HUDEP-2 (cell line): Measurements from ENCODE around the gene PRPF40A.
A peak's percentile ranks its signal among the peaks of the same experiment; 100 is the strongest.

Experiments
- DNase-seq, 76 experiments: peaks; one replicate each; lab custom pipeline; 2025; ENCODE audit not compliant: unreplicated experiment in 76 of 76; lab: John Stamatoyannopoulos, UW

The PRPF40A gene

DNA sequence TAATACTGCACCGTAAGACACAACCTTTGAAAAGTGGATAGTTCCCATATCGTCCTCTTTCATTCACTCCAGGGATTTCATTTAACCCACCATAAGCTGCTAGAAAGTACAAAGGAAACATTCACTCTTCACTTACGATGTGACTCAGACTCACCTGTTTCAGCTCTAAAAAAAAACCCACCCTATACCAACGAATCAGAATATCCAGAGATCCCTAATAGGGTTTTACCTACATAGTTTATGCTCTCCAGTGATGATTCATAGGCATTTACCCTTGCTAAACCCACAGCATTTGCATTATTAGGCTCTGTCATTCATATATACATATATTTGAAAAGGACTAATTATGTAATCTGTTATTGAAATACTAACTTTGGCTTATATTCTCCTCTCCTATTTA, 60.2 kb downstream of the PRPF40A start:
- no peak for DNase-seq

DNA sequence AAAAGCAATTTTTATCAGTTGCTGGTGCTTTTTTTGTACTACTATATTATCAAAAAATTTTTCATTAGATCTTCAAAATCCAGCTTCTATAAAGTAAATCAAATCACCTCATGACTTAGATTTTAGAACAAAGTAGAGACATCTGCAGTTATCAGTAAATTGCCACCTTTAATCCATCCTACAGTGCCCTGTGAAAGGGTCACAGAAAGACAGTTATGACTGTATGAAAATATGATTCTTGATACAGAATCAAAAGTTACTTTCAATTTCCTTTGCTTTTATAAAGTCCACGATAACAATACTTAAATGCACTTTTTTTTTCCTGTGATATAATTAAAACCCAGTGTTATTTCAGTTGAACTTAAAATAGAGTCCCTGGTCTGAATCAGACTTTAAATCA, 61.4 kb downstream of the PRPF40A start:
- DNase-seq, result no peak

DNA sequence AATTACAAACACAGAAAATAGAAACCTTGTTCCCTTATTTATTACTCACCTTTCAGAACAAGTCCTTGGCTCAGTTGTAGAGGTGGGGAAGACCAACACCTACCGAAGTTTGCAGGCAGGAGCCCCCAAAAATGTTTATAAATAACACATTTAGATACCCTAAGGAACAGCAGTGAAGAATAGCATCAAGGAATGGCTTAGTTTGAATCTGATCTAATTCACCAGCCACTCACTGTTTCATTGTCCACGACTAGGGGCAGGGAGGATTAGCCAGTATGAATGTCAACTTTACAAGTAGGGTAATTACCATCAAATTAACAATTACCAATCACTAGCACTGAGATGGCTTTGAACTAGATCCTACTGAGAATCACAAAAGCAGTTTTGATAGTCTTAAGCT, 65.4 kb downstream of the PRPF40A start:
- DNase-seq, result no peak

DNA sequence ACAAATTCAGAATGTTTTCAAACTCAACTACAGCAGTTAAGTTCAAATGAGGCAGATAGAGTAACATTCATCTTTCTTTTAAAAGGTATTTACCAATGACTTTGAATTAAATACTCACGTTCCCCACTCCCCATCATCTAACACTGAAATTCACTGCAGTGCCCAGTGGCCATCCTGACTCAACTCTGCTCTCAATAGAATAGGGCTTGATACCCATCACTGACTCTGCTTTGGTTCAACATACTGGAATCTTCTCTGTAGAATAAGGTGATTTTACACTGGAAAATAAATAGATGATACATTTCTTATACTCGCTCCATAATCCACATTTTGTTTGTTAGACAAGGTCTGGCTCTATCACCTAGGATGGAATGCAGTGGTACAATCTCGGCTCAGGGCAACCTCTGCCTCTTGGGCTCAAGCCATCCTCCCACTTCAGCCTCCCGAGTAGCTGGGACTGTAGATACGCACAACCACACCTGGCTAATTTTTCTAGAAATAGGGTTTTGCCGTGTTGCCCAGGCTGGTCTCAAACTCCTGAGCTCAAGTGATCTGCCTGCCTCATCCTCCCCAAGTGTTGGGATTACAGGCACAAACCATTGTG, 66.4 kb downstream of the PRPF40A start:
- no peak for DNase-seq

DNA sequence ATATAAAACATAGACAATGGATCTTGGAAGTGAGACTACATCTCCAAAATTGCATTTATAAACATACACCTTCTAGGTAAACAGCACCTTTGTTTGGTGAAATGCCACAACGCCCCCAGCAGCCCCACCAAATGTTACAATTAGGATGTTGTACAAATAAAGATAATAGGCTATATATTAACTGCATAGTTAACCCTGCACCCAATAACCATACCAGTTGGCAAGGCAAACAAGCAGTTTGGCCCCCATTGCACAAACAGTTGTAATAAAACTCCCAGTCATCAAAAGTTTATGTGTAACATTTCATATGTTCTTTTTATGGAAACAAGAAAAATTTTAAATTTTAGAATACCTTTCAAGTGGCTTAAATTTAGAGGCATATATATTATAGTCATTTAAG, 67.3 kb downstream of the PRPF40A start:
- no peak for DNase-seq

DNA sequence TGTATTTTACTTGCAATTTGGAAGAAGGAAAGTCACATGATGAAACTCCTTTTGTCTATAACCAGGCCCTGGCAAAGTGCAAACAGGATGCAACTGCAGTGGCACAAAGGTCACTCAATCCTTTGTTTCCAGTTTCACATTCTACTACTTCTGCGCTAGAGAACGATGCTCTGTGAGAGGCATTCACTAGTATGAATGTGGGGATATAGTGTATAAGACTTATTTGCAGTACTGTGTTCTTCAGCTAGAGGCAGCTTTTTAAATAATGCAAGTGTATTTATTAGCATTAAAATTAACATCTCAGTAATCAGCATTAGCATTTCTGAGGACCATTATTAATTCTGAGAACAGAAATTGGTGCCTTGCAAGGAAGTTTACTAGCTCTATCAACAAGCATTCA, 68.9 kb downstream of the PRPF40A start:
- DNase-seq, result no peak

DNA sequence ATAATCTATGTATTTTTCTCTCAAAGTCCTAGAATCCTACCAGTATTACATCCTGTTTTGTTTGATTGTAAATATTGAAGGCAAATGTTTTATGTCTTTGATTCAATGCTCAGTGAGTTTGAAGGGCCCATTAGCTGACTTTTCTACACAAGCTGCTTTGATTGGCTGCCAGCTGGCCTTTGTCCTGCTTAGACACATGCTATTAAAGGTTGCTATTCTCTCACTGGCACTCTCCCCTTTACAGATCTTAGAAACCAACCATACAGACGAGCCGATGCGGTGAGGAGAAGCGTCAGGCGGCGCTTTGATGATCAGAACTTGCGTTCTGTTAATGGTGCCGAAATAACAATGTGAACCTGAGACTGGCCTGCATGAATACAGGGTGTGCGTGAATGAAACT, 69.7 kb downstream of the PRPF40A start:
- DNase-seq, result no peak

DNA sequence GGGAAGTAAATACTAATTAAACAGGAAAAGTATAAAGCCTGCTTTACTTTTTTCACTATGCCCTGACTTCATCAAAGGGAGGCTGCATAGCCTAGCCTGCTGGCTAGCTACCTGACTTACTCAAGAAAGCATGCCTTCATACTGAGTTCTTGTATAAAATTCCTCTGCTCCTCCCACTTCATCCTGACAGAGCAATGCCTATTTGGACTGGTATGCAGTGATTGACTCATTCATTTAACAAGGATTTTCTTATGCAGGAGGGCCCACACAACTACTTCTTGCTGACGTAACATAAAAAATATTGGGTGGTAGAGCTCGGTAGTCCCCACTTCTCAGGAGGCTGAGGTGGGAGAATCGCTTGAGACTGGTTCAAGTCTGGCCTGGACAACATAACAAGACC, 70.5 kb downstream of the PRPF40A start:
- DNase-seq, result no peak

DNA sequence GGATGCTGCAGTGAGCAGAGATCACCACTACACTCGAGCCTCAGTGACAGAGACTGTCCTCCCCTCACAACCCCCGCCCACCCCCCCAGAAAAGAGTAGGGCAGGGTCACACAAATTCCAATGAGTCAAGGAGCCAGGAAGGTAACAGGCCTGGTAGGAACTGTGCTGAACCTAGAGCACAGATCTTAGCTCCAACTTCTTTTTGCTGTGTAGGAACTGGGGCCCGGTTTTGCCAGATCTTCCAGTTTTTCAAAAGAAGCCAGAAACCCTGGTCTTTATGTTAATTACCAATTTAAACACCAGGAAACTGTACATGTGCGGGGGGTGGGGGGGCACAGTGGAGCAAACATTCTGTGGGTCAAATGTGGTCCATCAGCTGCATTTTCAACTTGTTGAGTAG, 71.0 kb downstream of the PRPF40A start:
- DNase-seq, result no peak

DNA sequence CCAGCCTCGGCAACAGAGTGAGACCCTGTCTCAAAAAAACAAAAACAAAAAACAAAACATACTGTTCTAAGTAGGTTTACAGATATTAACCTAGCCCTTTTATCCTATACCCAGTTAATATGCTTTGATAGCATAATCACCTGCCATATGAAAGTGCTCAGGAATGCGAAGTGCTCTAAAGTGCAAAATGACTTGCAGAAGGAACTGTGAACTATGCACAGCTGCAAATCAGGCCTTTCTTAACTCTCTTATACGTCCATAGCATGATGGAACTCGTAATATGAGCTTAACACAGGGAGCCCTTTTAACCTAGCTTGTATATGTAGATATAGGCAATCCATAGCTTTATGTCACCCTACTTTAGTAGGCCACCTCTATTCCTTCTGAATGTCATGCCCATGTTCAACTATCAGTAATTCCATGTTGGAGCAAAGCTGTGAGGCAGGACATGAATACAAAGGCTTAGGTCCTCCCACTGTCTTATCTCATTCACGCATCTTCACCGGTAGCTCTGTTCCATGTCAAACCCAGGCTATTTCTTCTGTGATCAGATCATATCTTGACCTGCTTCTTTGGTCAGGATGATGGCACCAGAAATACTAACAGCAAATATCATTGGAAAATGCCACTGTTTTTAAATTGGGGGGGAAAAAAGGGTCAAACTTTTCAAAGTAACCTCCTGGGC, 72.9 kb downstream of the PRPF40A start:
- no peak for DNase-seq

DNA sequence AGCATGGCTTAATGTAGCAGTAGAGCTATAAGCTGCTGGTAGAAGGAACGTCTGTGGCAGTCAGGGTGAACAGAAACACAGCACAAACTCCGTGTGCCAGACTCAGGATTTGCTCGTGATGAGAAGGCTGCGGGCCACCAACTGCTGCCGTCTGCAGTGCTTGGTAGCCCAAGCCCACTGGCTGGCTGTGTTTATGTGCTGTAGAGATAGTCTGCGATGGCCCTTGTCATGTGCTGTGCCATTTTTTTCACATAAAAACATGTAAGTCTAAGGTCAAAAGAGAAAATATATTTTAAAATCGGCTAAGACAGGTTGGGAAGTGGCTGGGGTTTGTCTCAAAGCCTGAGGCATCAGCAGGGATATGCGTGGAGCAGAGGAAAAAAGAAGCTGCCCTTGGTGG, 78.7 kb downstream of the PRPF40A start:
- no peak for DNase-seq

DNA sequence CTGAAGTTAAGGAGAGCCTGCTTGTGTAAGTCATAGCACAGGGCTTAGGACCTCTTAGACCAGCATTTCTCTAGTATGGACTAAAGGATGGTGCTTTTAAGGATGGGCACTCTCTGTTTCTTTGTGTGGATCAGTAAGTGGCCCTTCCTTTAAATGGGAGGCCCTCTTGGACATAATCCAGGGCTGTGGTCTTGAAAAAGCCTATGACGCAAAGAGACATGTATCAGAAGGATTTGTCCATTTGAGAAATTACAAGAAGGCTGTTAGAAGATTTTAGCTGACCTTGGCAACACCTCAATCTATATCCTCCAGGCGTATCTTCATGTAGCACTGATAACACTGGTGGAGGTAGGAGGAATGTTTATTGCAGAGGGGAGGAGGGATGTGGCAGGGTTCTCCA, 79.2 kb downstream of the PRPF40A start:
- DNase-seq, result no peak

DNA sequence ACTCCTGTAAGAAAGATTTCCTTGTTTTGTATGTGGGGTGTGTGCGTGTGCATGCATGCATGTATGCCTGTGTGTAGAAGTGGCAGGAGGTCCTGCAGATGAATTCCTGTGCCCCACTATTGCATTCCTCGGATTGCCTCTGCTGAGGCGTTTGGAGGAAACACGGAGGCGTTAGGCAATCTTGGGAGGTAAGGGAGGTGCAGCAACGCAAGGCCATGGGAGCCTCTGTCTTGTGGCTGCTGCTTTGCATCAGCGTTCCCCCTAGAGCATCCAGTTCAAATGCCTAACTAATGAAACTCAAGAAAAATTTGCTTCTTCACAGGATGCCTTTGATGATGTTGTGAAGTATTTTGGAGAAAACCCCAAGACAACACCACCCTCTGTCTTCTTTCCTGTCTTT, 80.0 kb downstream of the PRPF40A start:
- DNase-seq, result no peak

DNA sequence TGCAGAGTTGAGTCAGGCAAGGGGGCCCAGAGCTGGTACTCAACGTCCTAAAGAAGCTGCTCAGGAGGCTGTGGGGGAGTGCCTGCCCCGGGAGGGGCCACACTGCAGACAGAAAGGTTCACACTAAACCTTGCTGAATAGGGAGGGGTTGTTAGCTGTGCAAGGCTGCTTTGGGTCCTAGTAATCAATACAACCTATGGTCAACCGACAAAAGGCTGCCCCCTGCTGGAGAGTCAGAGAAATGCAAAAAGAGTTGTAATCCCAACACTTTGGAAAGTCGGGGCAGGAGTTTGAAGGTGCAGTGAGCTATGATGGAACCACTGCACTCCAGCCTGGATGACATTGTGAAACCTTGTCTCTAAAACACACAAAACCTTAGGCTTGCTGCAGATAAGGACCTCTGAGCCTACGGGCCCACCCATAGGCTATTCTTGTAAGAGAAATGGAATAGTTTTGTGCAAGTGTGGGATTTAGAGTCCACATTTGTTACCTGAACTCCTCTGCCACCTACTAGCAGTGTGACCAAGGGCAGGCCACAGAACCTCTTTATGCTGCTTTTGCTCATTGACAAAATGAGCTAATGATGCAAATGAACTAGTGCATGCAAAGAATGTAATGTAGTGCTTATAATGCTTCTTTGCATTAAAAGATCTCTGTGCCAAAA, 81.5 kb downstream of the PRPF40A start:
- peak in 56 of 76 experiments; percentile 2 to 65 (median 37) for DNase-seq

DNA sequence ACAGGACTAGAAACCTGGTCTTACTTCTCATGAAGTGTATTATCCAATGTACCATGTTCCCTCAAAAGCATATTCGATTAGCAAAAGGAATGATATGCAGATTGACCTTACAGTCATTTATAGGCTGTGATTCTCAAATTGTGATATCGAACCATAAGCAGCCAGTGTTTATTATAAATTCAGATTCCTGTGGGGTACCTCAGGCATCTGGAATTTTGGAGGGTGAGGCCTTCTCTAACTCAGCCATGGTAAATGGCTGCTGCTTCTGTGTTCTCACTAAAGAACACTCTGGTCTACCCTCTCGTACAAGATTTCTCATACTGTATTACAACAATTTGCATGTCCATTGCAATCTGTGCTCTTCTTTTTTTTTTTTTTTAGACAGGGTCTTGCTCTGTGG, 84.5 kb downstream of the PRPF40A start:
- no peak for DNase-seq

DNA sequence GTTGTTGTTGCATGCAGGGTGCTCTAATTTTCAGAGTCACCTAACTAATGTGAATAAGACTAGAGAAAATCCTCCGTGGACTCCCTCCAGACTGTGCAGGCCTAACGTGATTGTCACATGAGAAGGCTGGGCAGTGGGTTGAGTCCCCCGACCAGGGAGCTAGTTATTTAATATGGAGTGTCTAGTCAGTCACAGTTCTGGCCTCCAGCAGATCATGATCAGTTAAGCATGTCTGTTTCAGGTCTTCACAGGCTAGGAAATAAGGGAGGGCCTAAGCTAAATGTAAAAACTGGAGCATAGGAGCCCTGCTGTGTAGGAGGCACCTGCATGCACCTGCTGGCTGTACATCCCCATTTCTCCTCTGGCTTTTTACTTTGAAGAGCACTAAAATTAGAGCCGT, 86.8 kb downstream of the PRPF40A start:
- no peak for DNase-seq

DNA sequence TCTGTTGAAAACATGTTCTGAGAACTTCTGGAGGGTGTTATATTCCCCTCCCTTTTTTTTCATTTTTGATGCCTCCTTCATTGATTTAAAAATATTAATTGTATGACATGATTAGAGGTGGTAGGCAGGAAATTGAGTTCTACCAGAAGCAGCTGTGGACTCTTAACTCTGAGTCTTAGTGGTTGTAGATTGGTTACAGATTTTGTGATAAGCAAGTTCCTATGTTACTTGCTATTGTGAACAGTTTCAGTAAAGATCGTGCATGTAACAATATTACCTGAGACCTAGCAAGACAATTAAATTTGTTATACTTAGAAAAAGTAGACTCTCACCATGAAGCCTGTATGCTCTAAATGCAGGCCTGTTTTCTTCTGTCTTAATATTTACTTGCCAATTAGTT, 88.1 kb downstream of the PRPF40A start:
- no peak for DNase-seq

DNA sequence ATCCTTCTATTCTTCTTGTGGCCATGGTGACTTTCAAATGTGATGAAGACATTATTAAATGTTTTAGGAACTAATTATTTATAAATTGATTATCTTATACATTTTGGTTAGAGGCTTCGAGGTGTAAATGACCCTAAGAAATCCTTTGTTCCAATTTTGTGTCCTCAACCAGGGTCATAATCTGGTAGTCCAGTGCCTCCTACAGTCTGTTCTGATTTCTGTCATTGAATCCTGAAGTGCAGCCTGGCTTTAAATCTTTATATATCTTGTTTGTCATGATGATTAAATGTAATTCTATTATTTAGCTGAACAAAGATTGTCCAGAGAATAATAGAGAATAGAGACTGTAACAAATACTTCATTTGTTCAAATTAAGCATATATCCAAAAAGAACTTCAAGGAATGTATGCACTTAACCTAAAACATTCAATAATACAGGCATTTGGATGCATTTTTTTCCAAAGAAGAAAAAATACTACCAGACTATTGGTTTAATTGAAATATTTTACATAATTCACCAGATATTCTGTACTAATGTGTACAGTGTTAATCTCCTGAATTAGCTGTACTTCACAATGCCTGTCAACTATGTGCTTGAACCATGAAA, 89.8 kb downstream of the PRPF40A start:
- DNase-seq, result peak in 14 of 76 experiments; percentile 8 to 36 (median 28)

DNA sequence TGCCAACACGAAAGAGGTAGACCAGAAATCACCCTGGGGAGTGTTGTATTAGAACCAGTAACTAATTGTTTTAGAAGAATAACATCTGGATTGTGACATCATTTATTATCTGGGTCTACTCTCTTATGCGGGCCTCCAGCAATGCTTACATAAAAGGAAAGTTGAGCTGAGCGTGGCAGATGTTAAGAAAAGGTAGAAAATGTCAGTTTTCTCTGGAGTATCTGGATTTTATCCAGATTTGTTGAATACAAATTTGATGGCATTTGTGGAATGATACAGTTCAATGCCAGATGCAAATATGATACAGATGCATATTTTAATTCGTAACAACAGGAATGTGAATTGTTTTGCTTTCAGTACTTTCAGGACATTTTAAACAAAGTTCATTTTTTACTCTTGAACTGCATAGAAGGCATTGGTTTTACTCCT, 90.3 kb downstream of the PRPF40A start:
- no peak for DNase-seq

DNA sequence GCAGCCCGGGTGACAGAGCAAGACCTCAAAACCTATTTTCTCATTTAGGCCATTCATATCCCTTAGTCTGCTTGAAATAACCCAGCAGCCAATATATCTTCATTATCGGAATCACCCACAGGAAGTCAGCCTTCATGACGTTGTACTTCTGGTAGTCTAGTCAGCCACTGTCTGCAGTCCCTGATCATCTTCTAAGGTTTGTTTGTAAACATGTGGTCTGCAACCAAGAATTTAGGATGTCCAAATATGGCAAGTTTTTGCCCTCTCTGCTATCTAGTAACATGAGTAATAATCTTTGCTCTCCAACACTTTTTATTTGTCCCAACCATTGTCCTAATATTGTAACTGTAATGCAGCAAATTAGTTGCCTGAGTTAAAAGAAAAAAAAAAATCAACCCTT, 92.5 kb downstream of the PRPF40A start:
- DNase-seq, result no peak

DNA sequence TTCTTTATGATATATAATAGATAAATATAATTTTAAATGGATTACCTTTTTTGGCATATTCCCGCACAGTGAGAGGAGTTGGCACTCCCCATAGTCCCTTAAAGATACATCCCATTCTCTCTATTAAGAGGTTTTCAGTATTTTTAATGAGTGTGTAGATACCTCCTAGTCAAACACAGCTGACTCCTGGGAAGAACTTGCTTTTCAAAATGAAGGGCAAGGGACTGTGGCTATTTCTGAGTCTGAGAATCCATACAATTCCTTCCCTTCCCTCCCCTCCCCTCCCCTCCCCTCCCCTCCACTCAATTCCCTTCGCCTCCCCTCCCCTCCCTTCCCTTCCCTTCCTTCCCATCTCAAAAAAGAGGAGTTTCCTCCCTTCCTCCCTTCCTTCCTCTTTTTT, 93.5 kb downstream of the PRPF40A start:
- DNase-seq, result no peak
